ENCODE data around the gene CYP3A5.
"Not testable (repeated sequence)": the region's sequence is repeated elsewhere in the genome, so short reads cannot be mapped to it uniquely, and the experiment has no call there.

Gene CYP3A5

DNA sequence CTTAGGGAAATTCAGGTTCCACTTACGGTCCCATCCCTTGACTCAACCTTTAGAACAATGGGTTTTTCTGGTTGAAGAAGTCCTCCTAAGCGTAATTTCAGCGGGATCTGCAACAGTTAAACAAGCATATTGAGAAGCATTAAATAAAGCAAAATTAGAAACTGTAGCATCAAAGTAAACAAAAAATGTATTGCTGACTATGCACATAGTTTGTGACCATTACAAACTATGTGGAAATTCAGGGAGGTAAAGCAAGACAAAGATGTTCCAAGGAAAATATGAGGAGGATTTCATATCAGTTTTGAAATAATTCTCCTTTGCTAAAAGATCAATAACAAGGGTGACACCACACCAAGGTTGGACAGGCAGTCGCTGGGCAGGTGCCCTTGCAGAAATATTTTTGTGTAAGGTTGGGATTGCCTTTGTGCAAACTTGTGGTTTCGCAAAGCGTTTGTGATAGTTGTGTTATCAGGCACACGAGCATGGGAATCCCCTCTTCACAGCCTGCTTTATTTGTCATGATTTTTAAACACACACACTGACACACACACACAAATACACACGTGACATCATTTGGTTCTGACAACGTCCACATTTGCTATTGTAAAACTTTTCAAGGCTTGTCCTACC is 5.4 kb upstream of the CYP3A5 start:
- no peak for DNase-seq

DNA sequence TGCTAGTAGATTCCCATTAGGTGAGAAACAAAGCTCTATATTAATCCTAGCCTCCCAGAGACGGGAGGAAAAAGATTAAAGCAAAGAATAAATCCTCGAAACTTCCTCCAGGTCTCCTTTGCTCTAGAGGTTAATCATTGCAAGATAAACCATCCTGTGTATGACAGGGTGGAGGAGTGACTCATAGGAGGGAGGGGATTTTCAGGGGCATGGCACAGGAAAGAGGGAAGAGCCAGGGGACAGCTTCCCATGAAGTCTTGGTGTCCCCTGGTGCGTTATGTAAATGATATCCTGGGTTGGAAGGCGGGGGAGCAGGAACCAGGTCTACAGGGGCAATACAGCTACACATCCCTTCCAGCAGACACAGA is 780 bp downstream of the CYP3A5 start:
- DNase-seq, result no peak

DNA sequence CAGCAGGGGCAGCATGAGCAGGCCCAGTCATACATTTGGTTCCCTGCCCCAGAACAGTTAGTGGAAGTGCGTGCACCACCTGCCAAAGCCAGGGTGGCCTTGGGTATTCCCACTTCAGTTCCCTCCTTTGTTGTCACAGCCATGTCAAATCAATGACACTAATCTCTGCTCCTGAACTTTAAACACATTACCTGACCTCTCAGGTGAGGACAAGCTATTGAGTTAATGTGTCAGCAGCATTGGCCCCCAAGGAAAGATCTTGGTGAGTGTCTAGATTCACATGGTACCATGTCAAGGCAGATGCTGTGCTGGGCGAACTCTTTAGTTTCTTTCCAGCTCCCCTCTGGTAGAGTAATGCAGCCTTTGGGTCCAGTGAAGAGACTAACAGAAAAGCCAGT is 2.1 kb downstream of the CYP3A5 start:
- DNase-seq, result no peak

DNA sequence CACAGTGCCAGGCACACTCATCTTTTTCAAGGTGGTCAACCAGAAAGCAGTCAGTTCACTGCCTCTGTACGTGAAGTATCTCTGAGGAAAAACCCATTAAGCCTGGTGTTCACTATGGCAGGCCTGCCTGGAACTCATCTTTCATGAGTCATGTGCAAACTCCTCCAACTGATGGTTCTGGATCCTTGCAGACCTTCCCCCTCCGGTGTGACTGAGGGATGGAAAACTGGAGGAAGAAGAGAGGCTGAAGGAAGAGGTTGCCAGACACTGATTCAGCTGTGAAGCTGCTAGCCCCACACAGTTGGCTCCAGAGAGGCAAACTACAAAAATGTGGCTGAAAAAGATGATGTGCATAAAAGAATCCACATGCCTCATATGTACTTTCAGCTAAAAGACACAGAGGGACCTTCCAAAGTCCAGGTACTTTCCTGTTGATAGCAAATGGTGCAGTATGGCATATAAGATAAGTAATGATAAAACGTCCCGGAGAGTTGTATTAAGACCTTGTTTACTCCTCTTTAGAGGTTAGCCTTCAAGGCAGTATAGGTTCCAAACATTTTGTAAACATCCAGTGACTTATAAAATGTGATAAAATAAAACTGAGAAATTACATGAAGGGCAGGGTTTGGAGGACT is 2.7 kb downstream of the CYP3A5 start:
- no peak for DNase-seq

DNA sequence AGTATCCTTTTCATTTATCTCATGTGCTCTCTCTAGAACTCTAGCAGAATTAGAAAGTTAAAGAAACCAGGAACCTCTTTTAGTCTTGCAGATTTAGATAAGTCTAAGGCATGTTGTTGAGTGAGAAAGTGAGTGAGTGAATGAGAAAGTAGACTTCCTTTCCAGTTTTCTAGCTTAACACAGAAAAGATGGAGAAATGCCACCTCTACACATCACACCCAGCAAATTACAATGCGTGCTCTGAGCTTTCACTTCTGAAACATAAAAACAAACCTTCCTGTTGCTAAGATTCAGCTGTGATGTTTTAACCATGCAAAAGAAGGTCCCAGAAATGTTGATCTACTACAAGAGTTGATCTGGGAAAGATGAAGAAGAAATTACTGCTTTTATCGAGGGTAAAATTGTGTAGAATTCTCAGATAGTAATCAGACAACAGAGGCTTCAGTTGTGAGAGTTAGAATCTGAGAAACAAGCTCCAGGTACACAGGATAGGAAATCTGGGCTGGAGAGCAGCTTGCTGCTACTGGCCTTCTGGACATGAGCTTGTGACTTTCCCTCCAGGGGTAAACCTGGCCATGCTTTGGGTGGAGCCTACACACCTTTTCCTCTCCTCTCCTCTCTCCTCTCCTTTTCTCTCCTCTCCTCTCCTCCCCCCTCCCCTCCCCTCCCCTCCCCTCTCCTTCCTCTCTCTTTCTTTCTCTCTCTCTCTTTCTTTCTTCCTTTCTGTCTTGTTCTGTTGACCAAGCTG is 4.6 kb downstream of the CYP3A5 start:
- DNase-seq, result no peak

DNA sequence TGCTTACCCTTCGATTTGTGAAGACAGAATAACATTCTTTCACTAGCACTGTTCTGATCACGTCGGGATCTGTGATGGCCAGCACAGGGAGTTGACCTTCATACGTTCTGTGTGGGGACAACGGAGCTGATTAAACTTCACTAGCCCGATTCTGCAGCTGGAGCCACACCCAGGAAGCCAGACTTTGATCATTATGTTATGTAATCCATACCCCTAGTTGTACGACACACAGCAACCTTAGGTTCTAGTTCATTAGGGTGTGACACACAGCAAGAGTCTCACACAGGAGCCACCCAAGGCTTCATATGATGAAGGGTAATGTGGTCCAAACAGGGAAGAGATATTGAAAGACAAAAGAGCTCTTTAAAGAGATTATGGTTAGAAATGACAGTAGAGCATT is 7.2 kb downstream of the CYP3A5 start:
- DNase-seq, result no peak

DNA sequence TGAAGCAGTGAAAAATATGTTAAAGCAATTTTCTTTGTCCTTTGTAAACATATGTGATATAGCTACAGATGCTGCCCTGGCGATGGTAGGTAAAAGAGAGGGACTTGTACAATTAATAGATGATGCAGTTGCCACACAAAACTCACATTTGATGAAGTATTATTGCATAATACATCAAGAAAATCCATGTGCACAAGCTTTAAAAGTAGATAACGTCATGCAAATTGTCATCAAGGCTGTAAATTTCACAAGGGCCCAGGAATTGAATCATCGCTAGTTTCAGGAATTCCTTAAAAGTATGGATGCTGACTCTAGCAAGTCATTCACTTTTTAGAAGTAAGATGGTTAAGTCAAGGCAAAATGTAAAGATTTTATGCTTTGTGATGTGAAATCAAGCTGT is 10.0 kb downstream of the CYP3A5 start:
- no peak for DNase-seq

DNA sequence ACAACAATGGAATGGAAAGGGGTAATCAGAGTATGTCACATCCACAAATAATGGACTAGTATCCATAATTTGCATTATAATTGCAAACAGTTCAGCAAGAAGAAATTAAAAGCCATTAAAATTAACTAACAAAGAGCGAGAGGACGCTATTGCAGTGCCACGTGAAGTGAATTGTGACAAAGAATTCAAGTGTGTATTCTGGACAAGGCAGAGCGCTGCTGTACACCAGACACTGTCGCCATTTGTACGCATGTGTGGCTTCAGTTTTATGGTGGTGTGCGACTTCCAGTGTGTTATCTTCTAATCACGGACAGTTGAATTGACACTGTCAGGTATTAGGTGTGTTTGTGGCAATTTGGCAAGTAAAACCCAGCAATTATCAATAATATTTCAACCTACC is 11.3 kb downstream of the CYP3A5 start:
- no peak for DNase-seq

DNA sequence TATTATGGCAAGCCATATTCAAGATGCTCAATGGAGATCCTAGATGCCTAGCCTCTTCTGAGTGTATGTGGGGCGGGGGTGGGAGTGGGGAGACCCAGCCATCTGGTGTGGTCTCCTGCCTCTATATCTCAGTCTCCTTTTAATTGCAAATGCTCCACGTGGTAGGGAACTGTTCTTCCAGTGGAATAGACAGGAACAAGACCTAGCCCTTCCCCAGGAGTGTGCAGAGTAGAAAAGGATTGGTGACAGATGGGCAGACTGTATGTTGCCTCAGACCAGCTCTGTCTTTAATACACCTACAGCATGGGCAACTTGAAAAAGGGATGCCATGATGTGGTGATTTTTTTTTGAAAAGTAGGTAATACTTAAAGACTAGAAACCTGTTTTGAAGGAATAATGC is 12.6 kb downstream of the CYP3A5 start:
- no peak for DNase-seq

DNA sequence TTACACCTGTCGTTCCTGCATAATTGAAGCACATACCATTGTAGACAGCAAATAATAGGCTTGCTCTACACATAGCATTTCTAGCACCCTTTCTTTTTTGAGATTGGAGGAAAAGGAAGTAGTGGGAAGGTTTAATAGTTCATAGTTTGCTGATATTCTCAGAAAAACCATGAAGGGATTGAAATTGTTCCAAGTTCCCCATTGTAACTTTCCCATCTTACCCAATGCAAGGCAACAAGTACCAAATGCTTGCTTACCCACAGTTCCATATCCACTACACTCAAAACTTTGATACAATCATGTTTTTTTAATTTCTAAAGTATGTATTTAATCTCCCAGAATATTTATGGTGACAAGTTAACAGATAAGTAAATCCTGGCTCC is 13.8 kb downstream of the CYP3A5 start:
- no peak for DNase-seq

DNA sequence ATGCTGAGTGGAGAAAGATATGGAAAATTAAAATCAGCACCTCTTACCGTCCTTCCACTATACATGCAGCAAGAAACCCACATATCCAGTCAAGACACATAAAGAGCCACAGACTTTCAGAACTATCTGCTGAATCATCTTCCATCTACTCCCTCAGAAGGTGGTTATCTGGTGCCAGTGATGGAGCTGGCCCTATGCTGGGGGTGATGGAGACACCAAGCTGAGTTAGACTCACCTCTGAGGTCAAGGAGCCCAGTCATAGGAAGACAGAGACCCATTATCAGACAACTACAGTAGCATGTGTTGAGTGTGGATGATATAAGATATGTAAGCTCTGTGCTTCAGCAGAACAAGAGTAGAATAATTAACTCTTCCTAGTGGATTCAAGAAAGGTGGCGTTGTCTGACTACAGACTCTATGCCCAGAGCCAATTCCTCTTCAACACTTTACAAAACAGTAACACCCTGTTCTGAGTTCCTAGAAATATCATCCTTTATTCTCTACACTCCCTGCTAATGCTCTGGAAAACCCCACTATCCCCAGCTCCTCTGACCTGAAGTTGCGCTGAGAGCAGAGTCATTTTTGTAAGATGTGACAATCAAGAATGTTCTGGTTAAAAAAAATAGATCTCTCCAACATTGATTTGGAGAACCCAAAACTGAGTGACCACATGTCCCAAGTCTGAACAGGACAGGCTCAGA is 14.3 kb downstream of the CYP3A5 start:
- DNase-seq, result no peak

DNA sequence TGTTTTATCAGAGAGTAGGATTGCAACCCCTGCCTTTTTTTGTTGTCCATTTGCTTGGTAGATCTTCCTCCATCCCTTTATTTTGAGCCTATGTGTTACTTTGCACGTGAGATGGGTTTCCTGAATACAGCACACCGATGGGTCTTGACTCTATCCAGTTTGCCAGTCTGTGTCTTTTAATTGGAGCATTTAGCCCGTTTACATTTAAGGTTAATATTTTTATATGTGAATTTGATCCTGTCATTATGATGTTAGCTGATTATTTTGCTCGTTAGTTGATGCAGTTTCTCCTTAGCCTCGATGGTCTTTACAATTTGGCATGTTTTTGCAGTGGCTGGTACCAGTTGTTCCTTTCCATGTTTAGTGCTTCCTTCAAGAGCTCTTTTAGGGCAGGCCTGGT is 21.9 kb downstream of the CYP3A5 start:
- DNase-seq, result not testable (repeated sequence)

DNA sequence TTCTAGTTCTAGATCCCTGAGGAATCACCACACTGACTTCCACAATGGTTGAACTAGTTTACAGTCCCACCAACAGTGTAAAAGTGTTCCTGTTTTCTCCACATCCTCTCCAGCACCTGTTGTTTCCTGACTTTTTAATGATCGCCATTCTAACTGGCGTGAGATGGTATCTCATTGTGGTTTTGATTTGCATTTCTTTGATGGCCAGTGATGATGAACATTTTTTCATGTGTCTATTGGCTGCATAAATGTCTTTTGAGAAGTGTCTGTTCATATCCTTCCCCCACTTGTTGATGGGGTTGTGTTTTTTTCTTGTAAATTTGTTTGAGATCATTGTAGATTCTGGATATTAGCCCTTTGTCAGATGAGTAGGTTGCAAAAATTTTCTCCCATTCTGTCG is 25.2 kb downstream of the CYP3A5 start:
- DNase-seq, result not testable (repeated sequence)

DNA sequence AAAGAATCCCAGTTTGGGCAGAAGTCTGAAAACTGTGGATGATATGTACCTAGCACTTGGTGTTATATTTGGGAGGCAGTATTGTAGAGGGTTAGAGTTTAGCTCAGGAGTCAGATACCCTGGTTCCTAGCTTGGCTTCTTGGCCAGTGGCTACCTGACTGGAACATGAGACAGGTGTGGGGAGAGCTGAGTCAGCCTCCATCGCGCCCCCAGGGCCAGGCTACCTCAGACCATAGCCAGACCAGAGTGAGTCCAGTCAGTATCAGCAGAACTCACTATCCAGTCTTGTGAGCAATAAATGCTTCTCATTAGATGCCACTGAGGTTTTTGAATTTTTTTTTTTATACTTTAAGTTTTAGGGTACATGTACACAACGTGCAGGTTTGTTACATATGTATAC is 26.0 kb downstream of the CYP3A5 start:
- DNase-seq, result no peak

DNA sequence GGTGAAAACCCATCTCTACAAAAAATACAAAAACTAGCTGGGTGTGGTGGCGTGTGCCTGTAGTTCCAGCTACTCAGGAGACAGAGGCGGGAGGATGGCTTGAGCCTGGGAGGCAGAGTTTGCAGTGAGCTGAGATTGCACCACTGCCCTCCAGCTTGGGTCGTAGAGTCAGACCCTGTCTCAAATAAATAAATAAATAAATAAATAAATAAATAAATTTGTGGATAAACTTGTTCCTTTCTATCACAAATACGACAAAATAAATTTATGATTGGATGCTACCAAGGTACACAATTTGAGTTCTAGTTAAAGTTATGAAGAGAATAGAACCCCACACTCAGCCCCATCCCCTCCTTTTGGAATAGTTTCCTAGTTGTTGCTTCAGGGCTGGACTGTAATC is 26.5 kb downstream of the CYP3A5 start:
- DNase-seq, result not testable (repeated sequence)

DNA sequence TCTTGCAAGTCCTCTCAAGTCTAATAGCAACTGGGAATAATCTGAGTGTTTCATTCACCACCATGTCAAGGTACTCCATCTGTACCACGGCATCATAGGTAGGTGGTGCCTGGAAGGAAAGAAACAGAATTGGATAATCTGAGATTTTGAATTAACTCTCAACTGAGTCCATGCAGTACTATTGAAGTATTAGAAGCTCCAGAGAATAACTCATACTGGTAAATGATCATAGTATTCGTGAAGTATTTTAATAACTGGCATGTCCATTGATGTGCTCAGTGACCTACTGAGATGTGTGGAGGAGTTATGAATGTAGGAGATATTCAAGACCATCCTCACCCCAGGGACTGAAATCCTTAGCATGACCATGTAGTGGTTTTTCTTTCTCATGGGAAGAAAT is 27.1 kb downstream of the CYP3A5 start:
- no peak for DNase-seq

DNA sequence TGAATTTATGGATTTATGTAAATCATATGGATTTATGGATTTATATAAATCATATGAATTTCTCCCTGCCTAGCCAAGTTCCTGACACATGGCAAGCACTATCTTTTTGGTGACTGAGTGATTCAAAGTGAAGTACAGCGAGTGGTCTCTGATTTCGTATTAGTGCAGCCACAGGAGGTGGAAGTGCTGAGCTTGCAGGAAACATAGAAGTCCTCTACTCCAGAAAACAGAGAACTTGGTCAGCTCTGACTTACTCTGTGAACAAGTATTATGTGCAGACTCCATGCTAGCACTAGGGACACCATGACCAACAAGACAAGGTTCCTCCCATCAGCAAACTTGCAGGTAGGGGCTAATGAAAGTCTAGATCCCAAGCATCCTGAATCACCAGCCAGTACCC is 28.5 kb downstream of the CYP3A5 start:
- DNase-seq, result no peak

DNA sequence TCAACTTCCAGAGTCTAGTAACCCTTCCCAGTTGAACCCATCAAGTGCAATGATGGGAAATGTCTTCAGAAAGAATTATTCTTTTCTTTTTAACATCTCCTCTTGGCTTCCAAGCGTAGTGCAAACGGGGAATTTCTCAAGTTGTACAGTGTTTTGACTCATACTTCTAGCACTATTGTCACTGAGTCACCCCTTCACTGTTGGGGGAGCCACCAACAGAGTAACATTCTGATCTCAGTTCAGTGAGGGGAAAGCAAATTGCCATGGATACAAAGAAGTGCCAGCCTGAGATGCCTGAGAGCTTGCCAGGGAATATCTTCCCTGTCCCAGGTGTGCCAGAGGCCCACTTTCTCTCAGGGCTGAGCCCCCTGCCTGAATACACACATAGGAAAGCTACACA is 31.0 kb downstream of the CYP3A5 start:
- no peak for DNase-seq

DNA sequence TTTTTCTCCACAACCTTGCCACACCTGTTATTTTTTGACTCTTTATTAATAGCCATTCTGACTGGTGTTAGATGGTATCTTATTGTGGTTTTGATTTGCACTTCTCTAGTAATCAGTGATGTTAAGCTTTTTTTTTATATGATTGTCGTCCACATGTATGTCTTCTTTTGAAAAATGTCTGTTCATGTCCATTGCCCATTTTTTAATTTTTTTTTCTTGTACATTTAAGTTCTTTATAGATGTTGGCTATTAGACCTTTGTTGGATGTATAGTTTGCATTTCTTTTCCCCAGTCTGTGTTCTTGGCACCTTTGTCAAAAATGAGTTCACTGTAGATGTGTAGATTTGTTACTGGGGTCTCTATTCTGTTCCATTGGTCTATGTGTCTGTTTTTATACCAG is 34.2 kb downstream of the CYP3A5 start:
- DNase-seq, result no peak

DNA sequence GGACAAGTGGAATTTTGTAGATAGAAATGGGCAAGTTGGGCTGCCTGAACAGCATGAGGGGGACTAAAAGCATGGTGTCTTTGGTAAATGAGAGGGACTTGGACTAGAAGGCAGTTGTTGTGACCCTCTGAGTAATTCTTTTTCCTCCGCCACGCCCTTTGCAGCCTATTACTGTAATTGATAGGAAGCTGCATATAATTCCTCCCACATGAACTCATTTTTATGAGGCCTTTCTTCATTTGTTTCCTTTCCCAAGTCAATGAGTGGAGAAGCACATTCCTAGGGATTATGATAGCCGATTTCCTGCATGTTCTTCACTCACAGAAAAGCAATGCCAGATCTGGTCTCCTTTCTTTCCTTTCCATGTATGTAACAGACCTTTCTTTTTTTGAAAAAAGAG is 35.4 kb downstream of the CYP3A5 start:
- no peak for DNase-seq

DNA sequence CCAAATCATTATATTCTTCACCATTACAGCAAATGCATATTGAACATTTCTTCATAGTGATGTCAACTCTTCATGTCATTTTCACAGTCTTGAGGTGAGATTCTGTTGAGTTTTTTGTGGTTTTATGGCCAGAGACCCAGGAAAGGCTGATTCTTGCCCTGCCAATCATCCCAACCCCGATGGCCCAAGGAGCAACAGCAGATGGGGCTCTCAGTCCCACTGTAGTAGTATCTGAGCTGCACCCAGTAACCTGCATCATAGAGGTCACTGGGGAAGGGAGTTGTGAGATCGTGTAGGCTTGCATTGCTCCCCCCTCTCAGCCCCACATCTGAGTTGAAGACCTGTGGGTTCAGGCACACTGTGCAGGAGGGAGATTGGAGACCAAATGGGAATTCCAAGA is 36.3 kb downstream of the CYP3A5 start:
- no peak for DNase-seq

DNA sequence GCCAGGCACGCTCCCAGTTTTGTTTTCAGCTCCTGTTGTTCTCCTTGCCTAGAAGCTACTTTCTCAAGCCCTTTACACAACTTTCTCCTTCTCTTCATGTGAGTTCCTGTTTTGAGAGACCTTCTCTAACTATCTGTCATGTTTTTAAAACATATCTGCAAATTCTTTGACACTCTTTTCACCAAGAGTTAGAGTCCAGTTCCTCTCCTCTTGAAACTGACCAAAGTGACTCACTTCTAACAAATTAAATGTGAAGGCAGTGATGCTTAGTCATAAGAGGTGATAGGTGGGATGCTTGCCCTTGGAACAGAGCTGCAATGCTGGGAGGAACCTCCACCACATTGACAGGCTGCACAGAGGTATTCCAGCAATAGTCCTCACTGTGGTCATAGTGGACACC is 37.8 kb downstream of the CYP3A5 start:
- DNase-seq, result no peak

DNA sequence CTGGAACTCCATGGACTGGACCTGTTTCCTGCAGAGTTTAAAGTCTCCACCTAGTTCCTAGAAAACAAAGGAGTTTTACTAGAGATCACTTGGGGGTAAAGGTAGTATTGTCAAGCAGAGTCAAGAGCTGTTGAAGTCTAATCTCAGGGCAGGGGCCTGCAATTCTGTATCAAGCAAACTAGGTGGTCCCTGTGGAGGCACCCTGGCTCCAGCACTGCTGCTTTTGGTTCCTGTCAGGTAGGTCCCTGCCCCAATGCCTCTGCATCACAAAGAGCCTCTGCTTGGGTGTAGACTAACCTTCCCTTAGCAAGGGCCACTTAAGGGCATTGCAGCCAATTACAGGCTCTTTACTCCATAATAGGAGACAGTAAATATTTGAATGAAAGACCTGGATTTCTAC is 40.5 kb downstream of the CYP3A5 start:
- DNase-seq, result no peak

DNA sequence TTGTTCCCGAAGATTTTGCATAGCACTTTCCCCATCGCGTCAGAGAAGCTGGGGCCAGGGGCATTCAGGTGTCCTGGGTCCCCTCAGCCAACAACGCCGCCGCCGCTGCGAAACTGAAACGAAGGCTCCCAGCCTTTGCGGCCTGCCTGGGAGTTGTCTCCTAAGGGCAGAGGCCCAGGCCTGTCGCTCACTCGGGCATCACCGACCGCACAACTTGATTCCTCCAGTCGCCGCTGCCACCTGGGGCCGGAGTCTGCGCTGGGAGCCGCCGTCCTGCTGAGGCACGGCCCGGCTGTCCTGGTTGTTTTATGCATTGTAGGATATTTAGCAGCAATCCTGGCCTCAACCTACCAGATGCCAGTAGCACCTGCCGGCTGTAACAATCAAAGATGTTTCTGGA is 41.1 kb downstream of the CYP3A5 start:
- no peak for DNase-seq

Data from activated naive CD4-positive, alpha-beta T cell treated with anti-CD3 and anti-CD28 coated beads, Interleukin-2, amount 50 U/mL, for 16 hours (primary cell).